ENCODE data around the gene SLC47A1.

SLC47A1 gene

GRCh38 chr17:19613979-19614378, 80.3 kb downstream of the SLC47A1 start:
- Histone ChIP-seq H3K79me2 (ENCODE audit: insufficient read depth, low read length) (no peaks in the 10 kb centered on the region), H3K9ac (ENCODE audit: low read depth, low read length, poor library complexity, severe bottlenecking) (no peak overlapping the region), H3F3A (ENCODE audit: low read depth) (no peaks in the 10 kb centered on the region), H3K27me3 (ENCODE audit: insufficient read depth, low read length, poor library complexity, severe bottlenecking) (no peaks in the 10 kb centered on the region), H2AFZ (ENCODE audit: low read length) (no peak overlapping the region), H3K36me3 (ENCODE audit: insufficient read depth, low read length) (no peaks in the 10 kb centered on the region), H3K4me1 (ENCODE audit: insufficient read depth, low read length, poor library complexity, severe bottlenecking) (no peaks in the 10 kb centered on the region), H3K4me3 (ENCODE audit: low read length, poor library complexity, severe bottlenecking) (no peak overlapping the region), H3K9me2 (replicated peaks; ENCODE audit: low read depth, low read length) (no peaks in the 10 kb centered on the region), H3K4me2 (ENCODE audit: low read depth, low read length, poor library complexity, severe bottlenecking) (no peak overlapping the region), H4K20me1 (ENCODE audit: insufficient read depth, low read length, poor library complexity, severe bottlenecking) (no peaks in the 10 kb centered on the region), H3K9me3 (ENCODE audit: insufficient read depth, low read depth, low read length) (peaks cover 5% of the 10 kb centered on the region; the same call in 1 of the 2 replicates)
- no peak for TF ChIP-seq CTCF (conservative IDR thresholded peaks at IDR 0.05; ENCODE audit: low read length)
- no peak for TF ChIP-seq EZH2phosphoT487 (IDR thresholded peaks at IDR 0.05; ENCODE audit: borderline replicate concordance)

- no peaks in the 10 kb centered on the region for H3K79me2 ChIP-seq (ENCODE audit: insufficient read depth, low read length)
- no peak overlapping the region for H3K4me2 ChIP-seq (ENCODE audit: low read depth, low read length, poor library complexity, severe bottlenecking)
- no peaks in the 10 kb centered on the region for H4K20me1 ChIP-seq (ENCODE audit: insufficient read depth, low read length, poor library complexity, severe bottlenecking)
- no peaks in the 10 kb centered on the region for H3K27me3 ChIP-seq (ENCODE audit: insufficient read depth, low read length, poor library complexity, severe bottlenecking)
- H3K9me2 ChIP-seq (replicated peaks; ENCODE audit: low read depth, low read length) = no peaks in the 10 kb centered on the region
- H3K36me3 ChIP-seq (ENCODE audit: insufficient read depth, low read length) = no peaks in the 10 kb centered on the region
- H3K4me1 ChIP-seq (ENCODE audit: insufficient read depth, low read length, poor library complexity, severe bottlenecking) = no peaks in the 10 kb centered on the region
- H3F3A ChIP-seq (ENCODE audit: low read depth) = no peaks in the 10 kb centered on the region
- no peak overlapping the region for H3K4me3 ChIP-seq (ENCODE audit: low read length, poor library complexity, severe bottlenecking)
- TF ChIP-seq CTCF (conservative IDR thresholded peaks at IDR 0.05; ENCODE audit: low read length) (no peak), EZH2phosphoT487 (IDR thresholded peaks at IDR 0.05; ENCODE audit: borderline replicate concordance) (no peak)
- no peak overlapping the region for H3K9ac ChIP-seq (ENCODE audit: low read depth, low read length, poor library complexity, severe bottlenecking)
- peaks cover 11% of the 10 kb centered on the region; the same call in 1 of the 2 replicates for H3K9me3 ChIP-seq (ENCODE audit: insufficient read depth, low read depth, low read length)
- H2AFZ ChIP-seq (ENCODE audit: low read length) = no peak overlapping the region
These were observed 81.2 kb downstream of the SLC47A1 start for GRCh38 chr17:19614900-19615299.

- Histone ChIP-seq H3K36me3 (ENCODE audit: insufficient read depth, low read length) (no peaks in the 10 kb centered on the region), H3K27me3 (ENCODE audit: insufficient read depth, low read length, poor library complexity, severe bottlenecking) (no peaks in the 10 kb centered on the region), H3F3A (ENCODE audit: low read depth) (no peaks in the 10 kb centered on the region), H3K4me3 (ENCODE audit: low read length, poor library complexity, severe bottlenecking) (no peak overlapping the region), H3K79me2 (ENCODE audit: insufficient read depth, low read length) (no peaks in the 10 kb centered on the region), H3K4me1 (ENCODE audit: insufficient read depth, low read length, poor library complexity, severe bottlenecking) (no peaks in the 10 kb centered on the region), H4K20me1 (ENCODE audit: insufficient read depth, low read length, poor library complexity, severe bottlenecking) (no peaks in the 10 kb centered on the region), H3K4me2 (ENCODE audit: low read depth, low read length, poor library complexity, severe bottlenecking) (no peak overlapping the region), H2AFZ (ENCODE audit: low read length) (no peak overlapping the region), H3K9ac (ENCODE audit: low read depth, low read length, poor library complexity, severe bottlenecking) (no peak overlapping the region), H3K9me3 (ENCODE audit: insufficient read depth, low read depth, low read length) (peaks cover 13% of the 10 kb centered on the region; the same call in 1 of the 2 replicates), H3K9me2 (replicated peaks; ENCODE audit: low read depth, low read length) (no peaks in the 10 kb centered on the region)
- no peak for TF ChIP-seq CTCF (conservative IDR thresholded peaks at IDR 0.05; ENCODE audit: low read length)
- no peak for TF ChIP-seq EZH2phosphoT487 (IDR thresholded peaks at IDR 0.05; ENCODE audit: borderline replicate concordance)
These were observed 84.4 kb downstream of the SLC47A1 start for GRCh38 chr17:19618015-19618414.

All from Loucy (cell line).